Testis (tissue), 2 donors: ENCODE measurements around the gene SOX3.

Experiments
- CTCF ChIP-seq, 3 experiments: fragments of 450-650 bp in 2 of 3; fragments of 200-600 bp in 1 of 3; sonication (generic) in 1 of 3; IDR thresholded peaks; one replicate each; pipeline ENCODE4 v1.5.1; 2016 to 2019; ENCODE audit warnings: antibody characterized with exemption in 3 of 3, mild to moderate bottlenecking in 2 of 3, moderate library complexity in 1 of 3
- POLR2A ChIP-seq: fragments of 450-650 bp; IDR thresholded peaks from one replicate; pipeline ENCODE4 v1.6.1; 2017; ENCODE audit warnings: antibody characterized with exemption, mild to moderate bottlenecking, moderate library complexity

- TF ChIP-seq CTCF (IDR thresholded peaks at IDR 0.05), result no peak
- TF ChIP-seq POLR2A, result no peak
Measured at GRCh38 chrX:140514554-140514953, 9.7 kb upstream of the SOX3 start.
